Sciatic nerve (tissue), 2 donors: ENCODE measurements around the gene MBLAC1. TPM values are rescaled to one million over a fixed set of nuclear protein-coding genes. Genes with fewer than 3 reads are reported as not detected.

ENCODE experiments used
- ATAC-seq: fragments of 200-7000 bp; cut with Tn5 transposase; one replicate; pipeline ENCODE4 v1.9.1; 2020; ENCODE audit warnings: mild to moderate bottlenecking, moderate library complexity
- DNase-seq: peaks from one replicate; pipeline ENCODE4 v3.0.0-alpha.2; 2020; ENCODE audit warnings: low spot score
- intact Hi-C: fragments of 100-400 bp; cut with DNase I; formaldehyde crosslinking; loops from one replicate; pipeline ENCODE4 v1.14.2; 2022
- total RNA-seq: library from RNA; stranded (reverse); fragmentation: NEBNext Ultra II Directional; extraction: Animal tissue kit (Norgen Biotek cat#: 25700); gene quantifications from one replicate; pipeline ENCODE4 v1.2.1, GENCODE V29; 2021
- donor health status: DM: no; HTN: no; CAD: no.
- donor health status: DM: no; HTN: no; CAD: no.

Gene MBLAC1
- total RNA-seq, 1 donor from 2014 or later = 2.5 TPM

DNA sequence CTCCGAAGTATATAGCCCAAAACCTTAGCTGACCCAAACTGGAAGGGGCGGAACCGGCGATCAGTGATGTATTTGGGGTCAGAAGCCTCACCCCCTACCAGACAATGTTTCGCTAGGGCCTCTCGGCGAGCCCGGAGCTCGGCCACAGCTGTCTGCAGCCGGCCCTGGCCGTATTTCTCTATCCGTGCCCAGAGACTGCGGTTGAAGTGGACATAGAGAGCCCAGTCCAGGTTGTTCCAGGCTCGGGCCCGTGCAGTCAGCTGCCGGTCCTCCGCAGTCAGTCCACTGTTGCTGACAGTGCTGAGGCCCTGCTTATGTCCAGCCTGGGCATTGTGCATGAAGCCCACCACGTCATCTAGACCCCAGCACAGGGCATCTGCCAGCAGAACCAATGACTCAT lies 33.3 kb downstream of the MBLAC1 start:
- DNase-seq (no peak), ATAC-seq (no peak)
- intact Hi-C loops = no loop called here

DNA sequence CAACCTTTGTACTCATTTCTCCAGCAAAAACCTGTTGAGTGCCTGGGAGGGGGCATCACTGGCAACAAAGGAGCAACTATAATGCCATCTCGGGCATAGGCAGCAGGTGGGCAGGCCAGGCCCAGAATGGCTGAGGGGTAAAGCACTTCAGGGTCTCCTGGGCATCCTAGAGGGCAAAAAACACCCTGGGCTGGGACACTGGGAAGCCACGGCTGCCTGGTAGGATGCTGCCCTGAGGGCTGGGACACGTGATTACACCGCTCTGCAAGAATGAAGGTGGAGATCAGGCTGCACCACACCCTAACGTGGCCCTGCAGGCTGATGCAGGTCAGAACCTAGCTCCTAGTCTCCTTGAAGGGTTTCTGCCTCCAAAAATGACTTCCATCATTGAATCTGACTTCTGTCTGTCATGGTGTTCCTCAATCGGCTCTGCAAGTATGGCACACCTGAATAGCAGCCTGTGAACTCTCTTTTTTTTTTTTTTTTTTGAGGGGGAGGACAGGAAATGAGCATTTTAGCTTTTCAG lies 36.3 kb downstream of the MBLAC1 start:
- DNase-seq = no peak
- intact Hi-C loops = no loop called here
- no peak for ATAC-seq

DNA sequence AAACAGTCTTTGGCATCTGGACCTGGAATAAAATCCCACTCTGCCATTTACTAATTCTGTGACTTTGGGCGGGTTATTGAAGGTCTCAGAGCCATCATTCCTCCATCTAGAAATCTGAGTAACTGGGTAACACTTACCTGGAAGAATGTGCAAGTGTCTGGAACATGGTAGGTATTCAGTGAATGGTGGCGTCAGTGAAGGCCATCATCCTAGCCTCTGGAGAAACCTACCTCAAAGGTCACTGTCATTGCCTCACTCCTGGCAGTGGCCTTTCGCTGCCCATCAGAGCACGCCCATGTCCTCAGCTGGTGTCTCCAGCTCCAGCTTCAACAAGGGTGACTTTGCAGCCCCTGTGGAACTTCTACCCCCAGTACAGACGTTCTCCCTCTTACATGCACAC lies 37.1 kb downstream of the MBLAC1 start:
- no peak for ATAC-seq
- intact Hi-C loops = no loop called here
- DNase-seq = no peak

DNA sequence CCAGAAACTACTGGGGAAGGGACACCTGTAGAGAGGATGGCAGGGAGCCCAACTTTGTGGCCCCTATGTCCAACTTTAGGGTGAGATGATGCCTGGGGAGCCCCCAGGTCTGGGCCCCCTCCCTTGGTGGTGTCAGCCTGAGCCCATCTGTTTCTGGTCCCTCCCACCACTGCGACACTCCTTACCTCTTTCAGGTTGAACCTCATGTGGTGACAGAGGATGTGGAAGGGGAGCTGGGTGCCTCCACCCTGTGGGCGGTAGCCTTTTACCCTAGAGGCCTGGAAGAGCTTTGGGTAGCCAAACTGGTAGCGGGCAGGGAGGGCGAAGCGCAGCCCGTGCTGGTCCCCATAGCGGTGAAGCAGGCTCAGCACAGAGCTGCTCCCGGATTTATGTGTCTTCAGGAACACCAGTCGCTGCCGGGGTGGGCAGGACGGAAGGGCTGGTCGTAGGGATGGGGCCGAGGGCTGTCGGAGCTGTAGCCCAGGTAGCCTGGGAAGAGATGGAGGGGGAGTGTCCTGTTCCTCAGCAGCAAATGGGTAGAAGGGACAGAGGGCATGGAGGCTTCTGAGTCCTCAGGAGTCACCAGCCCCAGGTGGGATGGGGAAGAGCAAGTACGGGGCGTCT lies 39.7 kb downstream of the MBLAC1 start:
- no peak for DNase-seq
- no peak for ATAC-seq
- intact Hi-C loops = no loop called here

DNA sequence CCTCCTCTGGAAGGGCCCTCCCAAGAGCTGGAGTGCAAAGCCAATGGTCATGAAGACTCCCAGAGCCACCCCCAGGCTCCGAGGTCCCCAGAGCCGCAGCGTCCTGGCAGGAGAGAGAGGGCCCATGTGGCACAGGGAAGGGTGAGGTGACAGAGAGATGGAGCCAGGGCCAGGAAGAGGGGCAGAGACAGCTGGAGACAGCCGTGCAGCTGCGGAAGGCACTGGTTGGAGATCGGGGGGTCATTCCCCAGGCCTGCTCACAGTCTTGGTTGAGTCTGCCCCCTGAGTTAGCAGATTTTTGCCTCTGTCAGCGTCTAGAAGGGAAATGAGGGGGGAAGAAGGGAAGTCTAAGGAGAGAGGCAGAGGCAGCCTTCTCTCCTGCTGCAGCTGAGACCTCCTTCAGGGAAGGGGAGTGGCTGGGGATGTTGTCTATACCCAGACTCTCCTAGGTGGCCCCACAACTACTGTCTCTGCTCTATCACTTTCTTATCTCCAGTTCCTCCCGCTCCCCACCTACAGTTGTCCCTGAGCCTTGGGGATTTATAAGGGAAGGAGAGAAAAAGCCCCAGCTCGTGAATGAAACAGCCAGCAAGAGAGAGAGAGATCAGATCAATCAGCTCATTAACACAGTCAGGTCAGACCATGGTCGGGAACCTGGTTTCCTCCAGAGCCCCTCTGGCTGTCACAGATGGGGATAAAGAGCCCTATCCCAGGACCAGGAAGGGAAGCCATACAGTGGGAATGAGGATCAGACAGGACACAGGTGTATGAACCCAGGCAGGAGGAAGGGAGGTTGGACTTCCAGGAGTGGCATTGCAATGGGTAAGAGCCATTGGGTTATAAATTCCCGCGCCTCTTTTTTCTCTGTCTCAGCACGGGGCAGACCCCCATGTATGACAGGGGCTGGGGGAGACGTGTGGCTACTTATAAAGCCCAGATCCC lies 40.5 kb downstream of the MBLAC1 start:
- intact Hi-C loops = no loop called here
- no peak for DNase-seq
- no peak for ATAC-seq

DNA sequence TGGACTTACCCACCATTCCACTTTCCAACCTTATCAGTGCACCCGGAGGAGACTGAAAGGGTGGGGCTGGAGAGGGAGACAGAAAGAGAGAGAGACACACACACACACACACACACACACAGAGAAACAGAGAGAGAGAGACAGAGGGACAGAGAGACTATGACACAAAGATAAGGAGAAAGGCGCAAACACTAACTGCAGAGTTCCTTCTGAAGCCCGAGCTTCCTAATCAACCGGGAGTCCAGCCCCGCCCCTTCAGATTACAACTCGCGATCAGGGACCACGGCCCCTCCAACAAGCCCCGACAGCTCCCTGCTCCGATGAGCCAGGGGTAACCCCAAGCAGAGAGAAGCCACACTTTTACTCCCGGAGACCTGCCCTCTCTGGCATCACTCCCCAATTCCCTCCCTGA lies 41.2 kb downstream of the MBLAC1 start:
- DNase-seq = no peak
- intact Hi-C loops = no loop called here
- ATAC-seq = peak; percentile 58

DNA sequence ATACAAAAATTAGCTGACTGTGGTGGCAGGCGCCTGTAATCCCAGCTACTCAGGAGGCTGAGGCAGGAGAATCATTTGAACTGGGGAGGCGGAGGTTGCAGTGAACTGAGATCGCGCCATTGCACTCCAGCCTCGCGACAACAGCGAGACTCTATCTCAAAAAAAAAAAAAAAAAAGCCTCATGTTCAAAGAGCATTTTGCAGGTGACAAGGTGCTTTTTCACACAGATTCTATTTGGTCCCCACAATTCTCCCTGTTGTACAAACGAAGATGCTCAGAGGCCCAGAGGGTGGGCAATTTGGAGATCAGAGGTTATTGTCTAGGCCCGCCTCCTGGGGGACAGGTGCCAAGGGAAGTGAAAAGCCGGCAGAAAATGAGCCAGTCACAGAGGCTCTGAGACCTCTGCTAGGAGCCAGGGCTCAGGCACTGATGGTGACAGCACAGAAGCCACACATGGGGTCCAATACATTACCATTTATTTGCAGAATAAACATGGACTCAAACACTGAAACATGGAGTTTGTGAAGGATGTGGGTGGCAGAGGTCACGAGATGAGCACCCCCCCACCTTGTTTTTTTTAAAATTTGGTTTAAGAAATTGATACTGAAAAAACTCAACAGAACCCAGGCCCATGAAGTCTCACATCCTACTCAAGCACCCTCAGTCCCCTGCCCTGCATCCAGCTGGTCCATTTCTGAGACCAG lies 42.5 kb downstream of the MBLAC1 start:
- no peak for ATAC-seq
- intact Hi-C loops = no loop called here
- no peak for DNase-seq

DNA sequence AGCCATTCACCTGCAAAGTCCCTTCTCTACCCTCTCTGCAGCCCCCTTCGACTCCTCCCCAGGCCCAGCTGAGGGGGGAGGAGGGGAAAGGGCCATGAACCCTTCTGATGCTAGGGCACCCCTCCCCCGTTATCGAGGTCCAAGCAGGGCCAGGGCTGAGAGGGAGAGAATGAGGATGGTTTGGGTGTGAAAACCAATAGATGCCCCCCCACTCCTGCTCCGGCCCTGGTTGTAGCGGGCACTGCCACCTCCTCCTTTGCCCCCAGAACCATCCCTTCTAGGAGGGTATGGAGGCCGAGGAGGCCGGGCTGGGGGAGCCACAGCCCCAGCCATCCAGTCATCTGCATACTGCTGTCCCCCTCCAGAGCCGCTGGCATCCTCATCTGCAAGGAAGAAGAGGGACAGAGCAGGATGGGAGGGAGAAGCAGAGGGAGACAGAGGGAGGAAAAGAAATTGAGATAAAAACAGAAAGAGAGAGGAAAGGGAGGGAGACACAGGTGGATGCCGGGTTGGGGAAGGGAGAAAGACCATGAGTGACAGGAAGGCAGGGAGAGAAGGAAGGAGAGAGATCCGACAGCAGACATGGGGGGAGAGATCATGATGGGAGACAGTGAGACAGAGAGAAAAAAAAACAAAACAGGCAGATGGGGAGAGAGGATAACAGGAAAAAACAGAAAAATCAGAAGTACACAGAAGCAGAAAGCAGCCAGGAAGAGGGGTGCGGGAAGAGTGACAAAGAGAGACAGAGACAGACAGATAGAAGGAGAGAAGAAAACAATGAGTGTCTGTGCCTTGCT lies 43.5 kb downstream of the MBLAC1 start:
- intact Hi-C loops = no loop called here
- DNase-seq (no peak), ATAC-seq (no peak)

DNA sequence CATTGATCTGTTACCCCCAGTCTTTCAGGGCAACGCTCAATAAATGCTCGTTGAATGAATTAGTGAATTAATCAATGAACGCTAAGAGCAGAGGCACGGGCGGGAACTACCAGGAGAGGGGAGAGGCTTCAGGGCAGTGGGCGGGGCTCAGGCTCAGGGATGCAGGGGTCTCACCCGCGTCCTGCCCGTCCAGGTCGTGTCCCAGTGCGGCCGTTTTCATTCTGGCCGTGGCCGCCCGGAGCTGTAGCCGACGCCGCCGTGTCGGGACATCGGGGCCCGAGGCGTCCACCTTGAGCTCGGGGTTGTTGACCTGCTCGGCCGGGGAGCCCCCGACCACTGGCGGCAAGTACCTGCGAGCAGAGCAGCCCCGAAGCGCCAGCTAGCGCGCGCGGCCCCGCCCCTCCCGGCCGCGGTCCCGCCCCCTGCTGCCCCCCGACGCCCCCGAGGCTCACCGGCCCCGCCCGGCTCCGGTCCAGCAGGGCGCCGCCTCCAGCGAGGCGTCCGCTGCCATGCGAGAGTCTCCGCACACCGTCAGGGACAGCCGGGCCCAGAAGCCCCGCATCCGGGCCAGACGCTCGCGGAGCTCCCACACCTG lies 44.4 kb downstream of the MBLAC1 start:
- no peak for DNase-seq
- ATAC-seq = no peak

DNA sequence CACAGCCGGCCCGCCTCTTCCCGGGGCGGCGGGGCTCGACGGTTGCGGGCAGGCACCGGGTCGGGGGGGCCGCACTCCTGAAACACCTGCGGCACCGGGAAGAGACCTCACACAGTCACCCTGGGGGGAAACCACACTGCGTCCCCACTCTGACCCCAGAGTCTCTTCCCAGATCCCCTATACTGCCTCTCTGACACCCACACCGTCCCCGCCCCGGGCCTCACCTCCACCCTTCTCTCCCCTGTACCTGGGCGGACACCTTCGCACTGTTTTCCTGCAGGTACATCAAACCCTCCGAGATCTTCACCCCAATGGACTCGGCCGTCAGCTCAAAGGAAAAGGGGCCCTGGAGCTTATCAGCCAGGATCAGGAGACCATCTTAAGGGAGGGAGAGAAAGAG lies 45.1 kb downstream of the MBLAC1 start:
- intact Hi-C loops = no loop called here
- DNase-seq = no peak
- ATAC-seq = no peak

More for the DNA sequence above, 44.4 kb downstream of the MBLAC1 start:
- intact Hi-C loops = no loop called here

DNA sequence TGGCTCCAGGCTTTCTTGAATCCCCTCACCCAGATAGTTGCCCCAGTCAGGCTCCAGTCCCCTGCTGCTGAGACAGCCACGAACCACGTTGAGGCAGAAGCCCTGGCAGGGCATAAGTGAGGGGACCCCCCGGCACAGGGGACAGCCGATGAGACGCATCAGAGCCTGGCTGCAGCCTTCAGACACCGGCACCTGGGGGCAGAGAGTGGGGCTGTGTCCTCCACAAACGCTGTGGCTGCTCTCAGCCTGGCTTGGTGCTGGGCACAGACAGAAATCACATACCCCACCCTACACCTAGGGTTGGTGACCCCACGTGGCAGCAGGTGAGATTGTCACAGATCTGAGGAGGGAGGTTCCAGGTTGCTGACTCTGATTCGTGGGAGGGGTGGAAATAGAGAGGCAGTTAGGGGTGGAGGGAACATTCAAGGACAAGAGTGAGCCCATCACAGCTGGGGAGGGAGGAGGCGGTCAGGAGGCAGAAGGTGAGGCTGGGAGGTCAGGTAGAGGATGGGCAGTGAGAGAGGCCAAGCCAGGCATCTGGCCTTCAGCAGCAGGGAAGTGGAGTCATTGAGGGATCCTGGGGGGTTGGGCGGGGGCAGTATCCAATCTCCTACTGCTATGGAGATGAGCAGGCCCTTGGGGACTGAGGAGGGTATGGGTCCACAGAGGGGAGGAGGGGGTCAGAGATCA lies 47.2 kb downstream of the MBLAC1 start:
- no peak for DNase-seq

DNA sequence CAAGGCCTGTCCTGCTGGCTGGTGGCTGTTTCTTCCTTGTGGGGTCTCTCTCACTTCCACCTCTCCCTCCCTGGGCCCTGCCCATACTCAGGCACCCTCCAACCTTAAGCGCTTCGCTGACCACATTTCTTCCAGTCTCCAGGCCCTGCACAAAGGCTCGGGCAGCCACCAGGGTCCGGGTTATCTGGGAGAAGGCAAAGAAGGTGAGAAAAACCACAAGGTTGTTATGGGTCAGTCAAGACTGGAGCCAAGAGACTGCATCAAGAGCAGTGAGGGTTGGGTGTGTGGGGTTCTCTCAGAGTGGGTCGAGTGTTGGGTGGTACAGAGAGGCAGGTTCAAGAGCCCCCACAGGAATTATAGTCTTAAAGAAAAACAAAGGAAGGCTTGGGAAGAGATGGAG lies 47.8 kb downstream of the MBLAC1 start:
- DNase-seq (no peak), ATAC-seq (no peak)
- intact Hi-C loops = no loop called here

More for the DNA sequence above, 47.2 kb downstream of the MBLAC1 start:
- intact Hi-C loops = no loop called here
- no peak for ATAC-seq

DNA sequence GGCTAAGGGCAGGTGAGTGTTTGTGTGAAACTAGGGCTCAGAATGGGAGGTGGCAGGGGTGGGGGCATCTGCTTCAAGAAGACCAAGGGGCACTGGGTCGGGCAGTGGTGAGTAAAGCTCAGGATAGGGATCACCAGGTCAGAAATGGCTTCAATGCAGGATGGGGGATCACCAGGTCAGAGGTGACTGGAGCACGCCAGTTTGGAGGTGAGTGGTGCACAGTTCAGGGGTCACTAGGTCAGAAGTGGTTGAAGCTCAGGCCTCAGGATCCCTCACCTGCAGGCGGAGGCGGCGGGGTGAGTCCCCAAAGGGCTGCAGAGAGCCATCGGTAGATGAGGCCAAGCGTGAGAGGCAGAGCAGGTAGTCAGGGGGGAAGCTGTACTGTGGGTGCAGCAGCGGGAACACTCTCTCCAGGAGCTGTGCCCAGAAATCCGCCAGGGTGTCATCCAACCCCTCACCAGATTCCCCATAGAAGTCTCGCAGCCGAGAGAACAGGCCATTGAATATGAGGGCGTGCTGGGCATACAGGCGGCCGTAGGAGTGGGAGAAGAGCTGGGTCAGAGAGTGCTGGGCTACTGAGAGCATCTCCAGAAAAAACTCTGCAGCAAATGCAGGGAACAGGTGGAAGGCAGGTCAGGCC lies 48.6 kb downstream of the MBLAC1 start:
- intact Hi-C loops = no loop called here

DNA sequence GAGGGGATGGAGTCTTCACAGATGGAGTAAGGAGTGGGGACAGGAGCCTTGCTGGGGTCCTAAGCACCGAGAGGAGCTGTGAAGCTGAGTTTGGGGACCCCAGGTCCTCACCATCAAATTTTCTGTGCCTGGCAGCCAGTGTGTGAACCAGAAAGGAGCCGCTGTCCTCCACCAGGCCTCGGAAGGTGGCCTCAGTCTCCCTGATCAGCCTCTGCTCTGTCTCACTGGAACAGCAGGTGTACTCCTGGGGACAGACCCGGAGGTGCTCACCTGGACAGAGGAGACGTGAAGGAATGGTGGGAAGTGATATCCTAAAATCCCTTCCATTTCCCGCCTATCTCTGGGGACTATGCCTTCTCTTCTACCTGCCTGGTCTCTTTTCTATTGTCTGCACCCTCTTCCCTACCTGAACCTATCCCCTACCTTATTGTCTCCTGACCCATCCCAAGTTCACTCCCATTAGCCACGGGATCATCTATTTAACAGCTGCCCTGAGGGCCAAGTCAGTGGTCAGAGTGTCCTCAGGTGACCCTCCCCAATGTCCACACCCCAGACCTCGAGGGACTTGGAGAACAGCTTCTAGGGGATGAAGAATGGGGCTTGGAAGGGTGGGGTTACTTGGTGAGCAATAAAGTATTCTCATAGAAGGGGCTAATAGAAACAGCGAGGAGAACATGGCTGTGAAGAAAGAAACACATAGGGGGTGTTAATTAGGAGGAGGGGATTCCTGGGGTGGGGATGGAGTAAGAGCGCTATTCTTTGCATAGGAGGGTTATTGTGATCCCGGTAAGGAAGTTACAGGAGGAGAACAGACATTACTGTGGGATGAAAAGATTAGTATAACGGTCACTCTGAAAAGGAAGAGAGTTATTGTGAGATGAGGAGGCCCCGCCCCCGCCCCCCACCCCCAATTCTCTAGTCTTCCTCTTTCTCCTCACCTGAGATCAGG lies 49.6 kb downstream of the MBLAC1 start:
- no peak for ATAC-seq
- no peak for DNase-seq
- intact Hi-C loops = no loop called here

More for the DNA sequence above, 48.6 kb downstream of the MBLAC1 start:
- ATAC-seq = no peak
- DNase-seq = no peak

DNA sequence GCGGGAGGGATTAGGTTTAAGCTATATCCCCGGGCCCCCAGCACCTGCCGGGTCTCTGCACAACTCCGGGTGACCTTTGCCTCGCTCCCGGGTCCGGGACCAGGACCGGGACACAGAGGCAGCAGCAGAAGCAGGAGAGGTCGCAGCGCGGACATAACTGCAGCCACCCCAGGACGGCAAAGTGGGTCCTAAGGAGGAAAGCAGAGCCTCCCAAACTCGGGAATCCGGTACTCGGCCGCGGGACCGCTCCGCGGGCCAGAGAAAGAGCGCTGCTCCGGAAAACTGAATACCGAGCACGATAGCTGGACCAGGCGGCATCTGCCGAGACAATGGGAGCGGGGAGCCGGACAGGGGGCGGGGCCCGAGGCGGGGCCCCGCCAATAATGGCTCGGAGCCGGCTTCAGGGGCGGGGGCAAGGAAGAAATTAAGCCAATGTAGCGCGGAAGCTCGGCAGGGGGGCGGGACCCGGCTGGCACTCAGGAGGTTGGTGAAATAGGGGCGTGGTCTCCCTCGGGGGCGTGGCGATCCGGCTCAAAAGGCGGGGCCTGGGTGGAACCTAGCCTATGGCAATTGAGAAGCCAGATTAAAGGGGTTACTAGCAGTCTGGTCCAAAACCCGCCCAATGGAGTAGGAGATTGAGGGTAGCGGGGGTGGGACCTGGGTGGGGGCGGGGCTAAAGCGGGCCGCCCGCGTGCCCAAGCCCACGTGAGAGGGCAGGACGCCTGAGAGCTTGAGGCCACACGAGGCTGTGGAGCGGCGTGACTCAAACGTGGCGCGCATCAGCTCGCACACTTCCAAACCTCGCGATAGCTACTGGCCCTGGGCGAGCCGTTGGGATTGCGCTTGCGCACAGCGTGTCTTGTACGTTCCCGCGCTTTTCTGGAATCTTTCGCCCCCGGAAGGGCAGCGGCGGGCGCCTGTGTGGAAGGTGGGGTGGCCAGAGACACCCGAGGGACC lies 50.6 kb downstream of the MBLAC1 start, which contains the start of the genes GPC2 and STAG3:
Gene GPC2 (minus strand): TSS at position 337 of the 957 bp plus-strand sequence. CDS start 182 bp downstream, at position 155.
Gene STAG3 (plus strand): TSS at position 874 of the 957 bp plus-strand sequence. CDS start 2,639 bp downstream, outside the sequence.
- ATAC-seq = peak; percentile 97
- intact Hi-C loops = no loop called here
- DNase-seq = peak; percentile 98
